GM18907 (cell line): ENCODE data around the gene MANBA.
"Not testable (repeated sequence)": the region's sequence is repeated elsewhere in the genome, so short reads cannot be mapped to it uniquely, and the experiment has no call there.

Experiments
- ATAC-seq: cut with Tn5 transposase; IDR thresholded peaks from one replicate; pipeline ENCODE4 v1.9.1; 2021; ENCODE audit warnings: mild to moderate bottlenecking, moderate library complexity; ENCODE audit not compliant: unreplicated experiment

Gene MANBA

DNA sequence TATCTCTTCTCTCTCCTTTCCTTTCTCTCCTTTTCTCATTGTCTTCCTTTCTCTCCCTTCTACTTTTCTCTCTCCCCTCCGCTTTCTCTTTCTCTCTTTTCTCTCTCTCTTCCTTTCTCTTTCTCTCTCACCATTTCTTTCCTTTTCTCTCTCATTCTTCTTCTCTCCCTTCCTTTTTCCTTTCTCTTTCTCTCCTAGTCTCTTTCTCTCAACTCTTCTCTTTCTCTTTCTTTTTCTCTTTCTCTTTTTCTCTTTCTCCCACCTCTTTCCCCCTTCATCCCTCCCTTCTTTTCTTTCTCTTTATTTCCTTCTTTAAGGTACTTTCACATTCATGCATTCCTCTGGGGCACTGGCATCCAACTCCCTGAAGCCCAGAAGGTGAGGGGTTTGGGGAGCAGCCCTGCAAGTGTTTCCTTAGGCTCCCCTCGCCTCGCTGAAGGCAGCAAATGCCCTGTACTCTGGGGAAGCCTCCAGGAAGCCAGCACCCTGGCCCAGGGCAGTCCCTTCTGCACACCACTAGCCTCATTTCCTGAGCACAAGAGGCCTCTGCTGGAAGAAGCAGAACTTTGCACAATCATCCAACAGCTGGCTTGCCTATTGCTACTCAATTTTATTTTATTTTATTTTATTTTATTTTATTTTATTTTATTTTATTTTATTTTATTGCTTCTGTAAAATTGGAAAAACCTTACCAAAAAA lies 135.4 kb downstream of the MANBA start:
- ATAC-seq = peak; percentile 95

DNA sequence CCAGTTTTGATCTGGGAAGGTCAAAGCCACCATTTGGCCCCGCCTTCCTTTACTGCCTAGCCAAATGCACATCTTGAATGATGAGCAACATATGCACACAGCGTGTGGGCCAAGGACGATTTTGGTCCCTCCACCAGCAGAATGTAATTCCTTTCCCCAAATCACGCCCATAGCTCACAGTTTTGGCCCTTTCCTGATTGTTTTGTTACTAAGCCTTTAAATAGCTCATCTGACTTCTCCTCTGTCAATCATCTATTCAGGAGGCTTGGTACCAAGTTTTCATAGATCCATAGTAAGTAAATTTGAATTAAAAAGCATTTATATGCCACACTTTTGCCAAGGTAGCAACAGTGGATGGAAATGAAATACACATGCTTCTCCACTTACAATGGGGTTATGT lies 136.3 kb downstream of the MANBA start:
- no peak for ATAC-seq

DNA sequence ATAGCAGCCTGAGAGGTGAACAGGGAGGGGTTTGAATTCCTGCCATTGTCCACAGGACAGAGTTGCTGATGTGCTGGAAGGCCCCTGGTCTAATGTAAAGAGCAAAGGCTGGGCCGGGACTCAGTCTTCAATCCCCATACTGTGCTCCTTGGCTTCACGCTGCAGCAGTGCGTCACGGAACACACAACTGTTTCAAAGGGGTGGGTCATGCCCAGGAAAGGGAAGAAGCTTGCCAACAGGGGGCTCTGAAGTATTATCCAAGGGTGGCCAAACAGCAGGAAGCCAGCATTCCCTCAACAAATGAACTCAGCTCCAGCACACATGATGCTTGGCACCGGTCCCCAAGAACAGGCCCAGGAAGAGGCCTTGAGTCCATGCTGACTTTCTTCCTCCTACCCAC lies 137.1 kb downstream of the MANBA start:
- no peak for ATAC-seq

DNA sequence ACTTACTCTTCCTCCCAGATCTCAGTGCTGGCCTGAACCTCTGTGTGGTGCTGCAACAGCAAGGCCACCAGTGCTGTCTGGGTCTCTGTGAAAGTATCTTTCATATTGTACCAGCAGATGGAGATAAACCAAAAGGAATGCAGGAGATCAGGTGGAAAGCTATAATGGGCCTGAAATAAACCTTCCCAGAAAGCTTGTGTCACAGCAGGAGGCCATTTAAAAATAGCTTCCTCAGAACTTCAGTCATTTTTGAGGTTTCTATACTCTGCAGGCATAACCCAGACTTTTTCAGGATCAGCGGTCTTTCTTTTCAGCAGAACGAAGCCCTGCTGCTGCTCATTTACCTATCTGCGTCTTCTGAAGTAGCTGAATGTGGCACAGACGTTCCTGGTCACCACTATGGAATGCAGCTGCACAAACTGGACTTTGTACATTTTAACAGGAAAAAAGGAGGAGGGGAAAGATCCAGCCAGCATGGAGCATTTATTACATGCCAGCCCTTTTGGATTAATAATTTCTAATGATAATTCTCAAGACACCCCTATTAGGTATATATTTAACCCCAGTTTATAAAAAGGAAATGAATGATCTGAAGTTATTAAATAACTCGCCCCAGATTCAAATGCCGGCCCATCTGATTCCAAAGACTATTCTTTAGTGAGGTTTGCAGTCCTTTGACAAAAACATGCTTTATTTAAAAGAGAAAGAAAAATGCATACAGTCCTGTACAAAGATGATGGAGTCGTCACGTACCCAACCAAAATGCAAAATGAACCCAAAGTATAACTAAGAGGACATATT lies 139.9 kb downstream of the MANBA start:
- ATAC-seq = peak; percentile 46

DNA sequence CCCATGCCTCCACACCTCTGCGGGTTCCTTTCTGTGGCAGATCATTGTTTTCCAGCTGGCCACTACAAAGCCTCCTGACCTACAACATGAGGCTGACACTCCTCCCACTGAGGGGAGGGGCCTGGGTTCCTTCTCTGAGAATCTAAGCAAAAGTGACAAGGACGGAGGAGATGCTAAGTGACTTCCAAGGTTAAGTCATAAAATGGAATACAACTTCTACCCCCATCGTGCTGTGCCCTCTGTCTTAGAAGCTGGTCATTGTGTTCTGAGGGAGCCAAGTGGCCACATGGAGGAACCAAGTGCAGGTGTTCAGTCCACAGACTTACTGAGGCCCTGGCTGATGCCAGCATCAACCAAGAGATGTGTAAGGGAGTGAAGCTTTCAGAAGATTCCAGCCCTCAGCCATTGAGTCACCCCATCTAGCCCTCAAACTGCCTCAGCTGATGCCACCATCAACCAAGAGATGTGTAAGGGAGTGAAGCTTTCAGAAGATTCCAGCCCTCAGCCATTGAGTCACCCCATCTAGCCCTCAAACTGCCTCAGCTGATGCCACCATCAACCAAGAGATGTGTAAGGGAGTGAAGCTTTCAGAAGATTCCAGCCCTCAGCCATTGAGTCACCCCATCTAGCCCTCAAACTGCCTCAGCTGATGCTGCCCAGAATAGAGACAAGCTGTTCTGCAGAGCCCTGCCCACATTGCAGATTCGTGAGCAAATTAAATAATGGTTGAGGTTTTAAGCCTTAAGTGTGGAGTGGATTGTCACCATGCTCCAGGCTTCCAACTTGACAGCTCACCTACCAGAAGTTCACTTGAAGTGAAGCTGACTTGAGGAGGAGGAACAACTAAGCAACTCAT lies 140.8 kb downstream of the MANBA start:
- peak; percentile 12 for ATAC-seq

DNA sequence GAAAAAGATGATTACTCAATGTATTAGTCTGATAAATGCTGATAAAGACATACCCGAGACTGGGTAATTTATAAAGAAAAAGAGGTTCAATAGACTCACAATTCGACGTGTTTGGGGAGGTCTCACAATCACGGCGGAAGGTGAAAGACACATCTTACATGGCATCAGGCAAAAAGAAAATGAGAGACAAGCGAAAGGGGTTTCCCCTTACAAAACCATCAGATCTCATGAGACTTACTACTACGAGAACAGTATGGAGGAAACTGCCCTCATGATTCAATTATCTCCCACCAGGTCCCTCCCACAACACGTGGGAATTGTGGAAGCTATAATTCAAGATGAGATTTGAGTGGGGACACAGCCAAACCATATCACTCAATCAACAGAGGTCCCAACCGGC lies 141.7 kb downstream of the MANBA start:
- not testable (repeated sequence) for ATAC-seq

DNA sequence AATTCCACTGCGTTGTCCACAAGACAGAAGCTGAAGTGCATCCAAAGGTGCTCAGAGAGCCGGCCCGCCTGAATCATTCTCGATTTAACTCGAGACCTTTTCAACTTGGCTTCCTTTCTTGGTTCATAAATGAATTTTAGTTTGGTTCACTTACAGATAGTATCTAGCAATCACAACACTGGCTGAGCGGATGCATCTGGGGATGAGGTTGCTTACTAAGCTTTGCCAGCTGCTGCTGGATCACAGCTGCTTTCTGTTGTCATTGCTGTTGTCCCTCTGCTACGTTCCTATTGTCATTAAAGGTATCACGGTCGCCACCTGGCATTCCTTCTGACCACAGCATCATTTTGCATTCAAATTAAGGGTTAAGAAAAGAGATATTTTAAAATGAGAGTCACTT lies 144.1 kb downstream of the MANBA start:
- ATAC-seq = no peak

DNA sequence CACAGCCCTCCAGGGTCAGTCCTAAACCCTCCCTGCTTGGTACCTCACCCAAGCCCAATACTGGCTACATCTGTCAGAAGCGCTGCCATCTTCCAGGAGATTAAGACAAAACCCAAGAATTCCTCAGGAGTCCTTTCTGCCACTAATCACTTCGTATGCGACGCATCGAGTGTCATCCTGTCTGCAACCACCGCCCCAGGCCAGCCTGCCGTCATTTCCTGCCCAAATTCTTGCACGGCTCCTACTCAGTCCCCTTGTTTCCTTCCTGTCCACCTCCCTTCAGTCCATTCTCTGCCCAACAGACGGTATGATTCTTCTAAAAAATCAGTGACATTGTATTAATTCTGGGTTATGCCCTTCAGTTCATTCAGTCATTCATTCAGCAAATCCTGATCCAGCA lies 146.0 kb downstream of the MANBA start:
- no peak for ATAC-seq

DNA sequence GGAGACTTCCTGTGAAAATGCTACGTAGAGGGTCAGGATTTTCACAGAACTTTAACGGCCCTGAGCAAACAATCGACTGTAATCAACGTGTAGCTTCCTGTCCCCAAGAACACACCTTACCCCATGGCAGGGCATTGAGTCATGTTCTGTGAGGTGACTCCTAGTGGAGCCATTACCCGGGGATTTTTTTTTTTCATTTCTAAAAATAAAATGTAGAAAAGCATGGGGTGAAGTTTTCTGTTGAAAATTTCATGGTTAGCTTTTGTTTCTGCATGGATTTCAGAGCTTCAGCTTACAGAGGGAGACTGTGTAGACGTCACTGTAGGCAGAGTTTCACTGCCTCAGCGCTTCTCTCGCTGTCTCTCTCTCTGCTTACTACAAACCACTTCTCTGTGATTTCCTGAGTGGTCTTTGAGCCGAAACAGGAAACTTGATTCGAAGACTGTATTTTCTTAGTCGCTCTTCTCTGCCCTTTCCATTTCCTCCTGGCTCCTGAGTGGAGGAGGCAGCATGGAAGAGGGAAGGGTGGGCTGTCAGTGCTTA lies 147.9 kb downstream of the MANBA start:
- no peak for ATAC-seq

DNA sequence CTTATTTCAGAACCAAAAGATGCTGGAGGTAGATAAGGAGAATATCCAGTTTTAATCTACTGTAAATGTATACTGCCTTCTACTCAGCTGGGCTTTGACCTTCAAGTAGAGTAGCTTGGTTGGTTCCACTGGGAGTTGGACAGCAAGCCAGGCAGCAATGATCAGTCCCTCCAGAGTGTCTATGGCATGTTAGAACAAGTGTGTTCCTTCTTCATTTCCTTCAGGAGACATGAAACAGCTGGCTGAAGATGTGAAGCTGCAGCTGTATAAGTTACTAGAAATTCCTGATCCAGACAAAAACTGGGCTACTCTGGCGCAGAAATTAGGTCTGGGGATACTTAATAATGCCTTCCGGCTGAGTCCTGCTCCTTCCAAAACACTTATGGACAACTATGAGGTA lies 148.6 kb downstream of the MANBA start:
- no peak for ATAC-seq

DNA sequence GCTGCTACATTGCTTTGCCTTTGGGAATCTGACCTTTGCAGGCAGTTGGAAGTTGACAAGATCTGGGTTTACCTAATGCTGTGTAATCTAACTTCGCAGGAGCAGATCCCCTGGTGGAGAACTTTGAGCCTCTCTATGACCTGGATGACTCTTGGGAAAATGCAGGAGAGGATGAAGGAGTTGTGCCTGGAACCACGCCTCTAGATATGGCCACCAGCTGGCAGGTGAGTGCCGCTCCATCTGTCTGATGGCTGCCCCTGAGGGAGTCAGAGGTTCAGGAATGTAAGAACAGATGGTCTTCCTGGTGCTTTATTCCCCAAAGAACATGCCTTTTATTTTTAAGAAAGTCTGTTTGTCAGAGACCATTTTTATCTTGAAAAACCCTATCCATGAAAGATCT lies 150.3 kb downstream of the MANBA start:
- no peak for ATAC-seq

DNA sequence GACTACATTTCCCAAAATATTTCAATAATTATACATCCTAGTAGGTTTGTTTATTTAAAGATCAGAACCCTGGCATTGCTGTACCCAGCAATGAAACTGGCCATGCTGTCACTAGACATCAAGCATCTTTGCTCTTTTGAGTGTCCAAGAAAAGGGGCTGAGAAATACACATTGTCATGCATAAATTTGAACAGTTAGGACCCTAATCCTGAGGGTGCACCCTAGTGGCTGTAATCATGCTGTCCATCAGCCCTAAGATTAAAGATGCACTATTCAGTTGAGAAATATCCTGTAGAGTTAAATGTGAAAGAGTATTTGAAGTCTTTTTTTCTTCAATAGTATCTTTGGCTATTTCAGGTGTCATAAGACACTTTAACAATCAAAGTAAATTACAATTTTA lies 150.8 kb downstream of the MANBA start:
- peak; percentile 41 for ATAC-seq

DNA sequence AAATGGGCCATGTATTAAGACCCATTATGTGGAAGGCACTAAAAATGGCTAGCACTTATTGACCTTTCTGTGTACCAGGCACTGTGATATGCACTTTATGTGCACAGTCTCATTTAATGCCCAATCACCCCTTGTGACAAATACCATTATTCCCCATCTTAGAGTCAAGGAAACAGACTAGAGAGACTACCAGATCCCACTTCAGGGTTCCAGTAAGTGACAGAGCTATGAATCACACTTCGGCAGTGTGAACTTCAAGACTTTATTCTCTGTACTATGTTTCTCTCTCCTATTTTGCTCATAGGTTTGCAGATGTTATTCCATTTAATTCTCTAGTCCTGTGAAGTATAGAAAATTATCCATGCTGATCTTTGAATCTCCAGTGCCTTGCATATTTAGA lies 152.6 kb downstream of the MANBA start:
- no peak for ATAC-seq

DNA sequence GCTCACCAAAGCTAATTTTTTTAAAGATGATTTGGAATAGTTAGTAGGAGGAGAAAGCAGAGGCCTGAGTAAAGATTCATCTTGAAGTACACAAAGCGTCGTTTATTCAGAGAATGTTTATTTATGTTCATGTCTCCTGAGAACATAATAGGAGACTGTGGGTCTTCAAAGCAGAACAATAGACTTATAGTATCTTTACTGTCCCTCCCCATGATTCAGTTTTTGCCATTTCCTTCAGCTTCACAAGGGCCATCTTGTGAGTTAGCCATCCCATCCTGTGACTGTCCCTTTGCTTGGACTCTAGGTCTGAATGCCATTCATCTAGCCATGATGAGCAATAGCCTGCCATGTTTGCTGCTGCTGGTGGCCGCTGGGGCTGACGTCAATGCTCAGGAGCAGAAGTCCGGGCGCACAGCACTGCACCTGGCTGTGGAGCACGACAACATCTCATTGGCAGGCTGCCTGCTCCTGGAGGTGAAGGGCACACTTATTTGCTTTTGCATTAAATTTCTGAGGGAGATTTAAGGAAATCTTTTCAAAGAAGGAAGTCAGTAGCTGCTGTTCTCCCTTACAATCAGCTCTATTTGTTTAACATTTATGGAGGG lies 153.8 kb downstream of the MANBA start:
- no peak for ATAC-seq

DNA sequence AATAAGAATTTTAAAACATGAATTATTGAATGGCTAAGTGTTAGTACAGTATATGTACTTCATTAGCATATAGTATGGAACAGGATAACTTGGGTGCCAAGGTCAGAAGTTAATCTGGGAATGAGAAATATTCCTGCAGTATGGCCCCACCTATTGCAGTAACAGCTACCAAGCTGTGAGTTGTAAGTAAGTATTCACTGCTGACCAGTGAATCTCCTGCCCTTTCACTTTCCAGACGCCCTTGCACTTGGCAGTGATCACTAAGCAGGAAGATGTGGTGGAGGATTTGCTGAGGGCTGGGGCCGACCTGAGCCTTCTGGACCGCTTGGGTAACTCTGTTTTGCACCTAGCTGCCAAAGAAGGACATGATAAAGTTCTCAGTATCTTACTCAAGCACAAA lies 154.5 kb downstream of the MANBA start:
- no peak for ATAC-seq

DNA sequence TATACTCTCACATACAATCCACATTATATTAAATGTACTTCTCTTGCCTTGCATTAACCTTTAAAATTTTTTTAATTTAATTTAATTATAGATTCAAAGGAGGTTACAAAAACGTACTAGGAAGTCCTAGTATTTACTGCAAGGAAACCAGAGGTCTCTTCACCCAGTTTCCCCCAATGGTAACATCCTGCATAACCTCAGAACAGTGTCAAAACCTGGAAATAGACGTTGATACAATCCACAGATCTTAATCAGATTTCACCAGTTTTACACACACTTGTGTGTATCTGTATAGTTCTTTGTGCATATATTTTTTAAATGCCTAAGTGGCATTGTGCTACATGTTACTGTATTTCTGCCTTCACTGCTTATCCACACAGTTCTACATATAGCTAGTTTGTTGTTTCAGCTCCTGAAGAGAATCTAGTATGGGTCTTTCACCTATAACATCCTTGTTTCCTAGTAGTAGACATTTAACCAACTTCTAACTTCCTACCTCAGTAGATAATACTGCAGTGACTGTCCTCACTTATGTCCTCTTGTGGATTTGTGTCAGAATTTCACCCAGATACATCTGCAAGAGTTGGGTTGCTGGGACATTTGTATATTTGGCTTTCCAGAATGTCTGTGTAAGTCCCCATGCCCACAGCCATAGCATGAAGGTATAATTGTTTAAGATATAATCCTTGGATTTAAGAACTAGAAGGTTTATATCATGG lies 156.4 kb downstream of the MANBA start:
- no peak for ATAC-seq

DNA sequence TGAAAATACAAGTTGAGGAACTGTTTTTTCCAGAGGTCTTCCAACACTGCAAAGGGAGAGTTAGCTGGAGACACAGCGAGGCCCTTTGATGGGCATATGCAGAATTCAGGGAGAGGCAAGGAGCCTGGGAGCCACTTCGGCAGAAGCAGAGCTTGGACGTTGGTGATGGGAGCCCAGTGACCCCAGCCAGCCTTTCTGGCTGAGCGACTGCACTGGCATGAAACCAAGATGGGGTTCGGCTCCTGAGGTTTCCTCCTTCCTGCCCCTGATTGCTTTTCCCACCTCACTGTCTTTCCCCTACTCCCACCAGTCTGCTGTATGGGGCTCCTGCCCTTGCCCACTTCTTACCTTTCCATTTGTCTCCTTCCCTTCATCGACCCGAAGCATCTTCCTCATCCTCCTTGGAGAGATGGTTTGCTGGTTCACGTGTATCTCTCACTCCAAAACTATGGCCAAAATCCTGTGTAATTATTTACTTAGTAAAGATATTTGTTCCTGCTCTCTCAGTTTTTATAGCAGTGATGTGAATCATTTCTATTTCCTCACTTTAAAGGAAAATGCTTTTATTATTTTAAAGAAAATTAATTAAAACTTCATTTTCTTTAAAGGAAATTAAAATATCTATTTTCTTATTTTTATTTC lies 159.1 kb downstream of the MANBA start:
- ATAC-seq = no peak

DNA sequence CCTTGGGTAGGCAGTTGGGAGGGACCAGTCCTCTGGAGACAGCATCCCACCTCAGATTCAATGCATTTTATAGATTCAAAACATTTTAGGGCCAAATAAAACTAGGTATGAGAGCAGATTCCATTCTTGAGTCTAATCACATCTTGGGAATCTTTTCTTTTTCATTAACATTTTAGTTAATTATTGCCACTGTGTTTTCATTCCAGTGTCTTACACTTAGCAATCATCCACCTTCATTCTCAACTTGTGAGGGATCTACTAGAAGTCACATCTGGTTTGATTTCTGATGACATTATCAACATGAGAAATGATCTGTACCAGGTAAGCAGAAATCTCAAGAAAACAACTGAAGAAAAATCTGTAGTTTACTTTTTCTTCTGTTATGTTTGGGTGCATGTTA lies 160.1 kb downstream of the MANBA start:
- no peak for ATAC-seq

DNA sequence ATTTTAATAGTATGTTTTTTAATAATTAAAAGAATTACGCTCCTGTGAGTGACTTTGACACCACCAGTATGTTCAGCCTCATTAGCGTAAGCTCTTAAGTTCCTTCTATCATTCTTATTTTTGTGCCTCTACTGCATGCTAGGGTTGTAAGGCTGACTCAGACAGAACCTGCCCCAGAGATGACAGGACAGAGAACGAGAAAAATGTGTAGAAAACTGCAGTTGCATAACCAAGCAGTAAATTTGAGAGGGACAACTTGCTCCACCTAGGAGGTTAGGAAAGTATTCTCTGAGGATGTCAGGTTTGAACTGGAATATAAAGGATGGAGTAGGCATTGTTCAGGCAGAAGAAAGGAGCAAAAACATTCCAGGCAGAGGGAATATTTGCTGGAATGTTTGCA lies 160.9 kb downstream of the MANBA start:
- no peak for ATAC-seq

DNA sequence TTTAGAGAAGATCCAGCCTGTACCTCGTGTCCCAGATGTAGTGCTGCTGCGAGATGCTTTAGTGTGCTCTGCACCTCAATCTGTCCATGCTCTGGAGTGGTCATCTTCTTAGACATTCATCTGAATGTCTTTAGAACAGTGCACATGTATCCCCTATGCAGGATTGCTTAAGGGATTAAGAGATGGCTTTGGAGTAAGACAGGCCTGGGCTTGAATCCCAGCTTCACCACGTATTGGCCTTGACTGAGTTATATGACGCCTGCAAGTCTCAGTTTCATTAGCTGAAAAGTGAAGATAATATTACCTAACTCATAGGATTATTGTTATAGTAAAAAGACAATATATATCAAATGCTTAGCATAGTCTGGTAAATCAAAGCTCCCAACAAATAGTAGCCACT lies 161.3 kb downstream of the MANBA start:
- no peak for ATAC-seq
